Activated CD8-positive, alpha-beta T cell treated with anti-CD3 and anti-CD28 coated beads for 36 hours (primary cell): ENCODE measurements around the gene TXK. TPM values are rescaled to one million over a fixed set of nuclear protein-coding genes. Genes with fewer than 3 reads are reported as not detected.

ENCODE experiments used
- ATAC-seq: fragments of 200-7000 bp; cut with Tn5 transposase; one replicate; pipeline ENCODE4 v1.10.0; 2021; ENCODE audit warnings: mild to moderate bottlenecking, moderate library complexity
- CTCF ChIA-PET: fragments of 350-600 bp; sonication (Branson Sonifier 250); formaldehyde crosslinking; loops from one replicate; lab custom pipeline; 2021; ENCODE audit warnings: antibody characterized with exemption; lab: Charles Lee
- POLR2A ChIA-PET: fragments of 350-600 bp; sonication (Branson Sonifier 250); formaldehyde crosslinking; loops from one replicate; lab custom pipeline; 2021; ENCODE audit warnings: antibody characterized with exemption; lab: Charles Lee
- DNase-seq: peaks from one replicate; pipeline ENCODE4 v3.0.0-alpha.2; 2020
- H3K27ac Mint-ChIP-seq: one replicate; pipeline ENCODE4 v1.8.0; 2021; ENCODE audit warnings: mild to moderate bottlenecking, mixed read lengths
- H3K27me3 Mint-ChIP-seq: one replicate; pipeline ENCODE4 v1.8.0; 2021; ENCODE audit warnings: mixed read lengths
- H3K36me3 Mint-ChIP-seq: one replicate; pipeline ENCODE4 v1.8.0; 2021; ENCODE audit warnings: low read depth, mixed read lengths
- H3K4me1 Mint-ChIP-seq: one replicate; pipeline ENCODE4 v1.8.0; 2021; ENCODE audit warnings: low read depth, mixed read lengths
- H3K4me3 Mint-ChIP-seq: one replicate; pipeline ENCODE4 v1.8.0; 2021; ENCODE audit warnings: mild to moderate bottlenecking, moderate library complexity, mixed read lengths
- H3K9me3 Mint-ChIP-seq: one replicate; pipeline ENCODE4 v1.8.0; 2021; ENCODE audit warnings: mixed read lengths
- CTCF ChIP-seq: fragments of 200-600 bp; IDR thresholded peaks from one replicate; pipeline ENCODE4 v1.8.0; 2022; ENCODE audit warnings: antibody characterized with exemption, mild to moderate bottlenecking
- intact Hi-C: fragments of 100-400 bp; cut with micrococcal nuclease; formaldehyde crosslinking; loops from one replicate; pipeline ENCODE4 v1.10.0; 2022
- total RNA-seq, 2 experiments: library from RNA; stranded (reverse); gene quantifications; one replicate each; pipeline ENCODE4 v1.2.3, GENCODE V29; 2021

The TXK gene
- total RNA-seq, 2 experiments from 2014 or later: 20.6 to 23.5 TPM

- DNase-seq (no peak), ATAC-seq (no peak)
- intact Hi-C loops: loop anchor here (5.0 kb wide), 1 partner anchor 145 kb away; no protein-coding TSS in a partner anchor
- peaks cover 37% of the 10 kb centered on the region for H3K36me3 Mint-ChIP-seq
- H3K4me3 Mint-ChIP-seq: peak overlapping the region; percentile 90
- peaks cover 89% of the 10 kb centered on the region for H3K4me1 Mint-ChIP-seq
- no peak for TF ChIP-seq CTCF
- no peaks in the 10 kb centered on the region for H3K9me3 Mint-ChIP-seq
- POLR2A ChIA-PET: interaction anchor here (0.8 to 6.5 kb wide), 7 partner anchors 9 to 144 kb away, joined by 3 to 49 read pairs (median 3); no protein-coding TSS in a partner anchor
- H3K27me3 Mint-ChIP-seq: no peaks in the 10 kb centered on the region
- CTCF ChIA-PET: interaction anchor here (0.6 to 10.5 kb wide), 15 partner anchors 9 to 419 kb away, joined by 3 to 185 read pairs (median 4); no protein-coding TSS in a partner anchor
- H3K27ac Mint-ChIP-seq: peak overlapping the region; percentile 99
Observed at GRCh38 chr4:48127231-48127630, 6.8 kb downstream of the TXK start.

GRCh38 chr4:48126621-48127020 is 7.4 kb downstream of the TXK start:
- TF ChIP-seq CTCF: no peak
- Mint-ChIP-seq H3K27ac (peak overlapping the region; percentile 99), H3K36me3 (peaks cover 35% of the 10 kb centered on the region), H3K9me3 (no peaks in the 10 kb centered on the region), H3K4me3 (no peak overlapping the region), H3K27me3 (no peaks in the 10 kb centered on the region), H3K4me1 (peaks cover 87% of the 10 kb centered on the region)
- CTCF ChIA-PET: interaction anchor here (1.1 to 10.5 kb wide), 8 partner anchors 8 to 420 kb away, joined by 3 to 185 read pairs (median 10); no protein-coding TSS in a partner anchor
- ATAC-seq (no peak), DNase-seq (no peak)
- POLR2A ChIA-PET: interaction anchor here (0.8 to 6.5 kb wide), 3 partner anchors 13 to 145 kb away, joined by 3 to 49 read pairs (median 3); no protein-coding TSS in a partner anchor
- intact Hi-C loops: loop anchor here (5.0 kb wide), 1 partner anchor 146 kb away; no protein-coding TSS in a partner anchor

- peak; percentile 18 for ATAC-seq
- H3K9me3 Mint-ChIP-seq: no peaks in the 10 kb centered on the region
- DNase-seq: no peak
- intact Hi-C loops: loop anchor here (2.0 to 5.0 kb wide), 2 partner anchors 14 to 147 kb away; no protein-coding TSS in a partner anchor
- ChIA-PET CTCF (interaction anchor here (1.3 to 10.5 kb wide), 5 partner anchors 14 to 150 kb away, joined by 3 to 185 read pairs (median 6); no protein-coding TSS in a partner anchor), POLR2A (interaction anchor here (1.0 to 6.5 kb wide), 5 partner anchors 9 to 27 kb away, joined by 3 to 49 read pairs (median 5); partner anchors contain the start of gene TXK)
- TF ChIP-seq CTCF: no peak
- peak overlapping the region; percentile 99 for H3K27ac Mint-ChIP-seq
- peak overlapping the region; percentile 38 for H3K4me3 Mint-ChIP-seq
- H3K36me3 Mint-ChIP-seq: peaks cover 18% of the 10 kb centered on the region
- H3K27me3 Mint-ChIP-seq: no peaks in the 10 kb centered on the region
- H3K4me1 Mint-ChIP-seq: peaks cover 69% of the 10 kb centered on the region
Observed at GRCh38 chr4:48124870-48125269, 9.2 kb downstream of the TXK start.

- no peak for DNase-seq
- Mint-ChIP-seq H3K4me1 (peaks cover 69% of the 10 kb centered on the region), H3K4me3 (no peak overlapping the region), H3K36me3 (peaks cover 20% of the 10 kb centered on the region), H3K9me3 (no peaks in the 10 kb centered on the region), H3K27me3 (no peaks in the 10 kb centered on the region), H3K27ac (no peak overlapping the region)
- intact Hi-C loops: no loop called here
- ChIA-PET CTCF (interaction anchor here (1.1 to 10.5 kb wide), 5 partner anchors 9 to 188 kb away, joined by 3 to 185 read pairs (median 6); partner anchors contain the start of gene TXK), POLR2A (interaction anchor here (1.4 to 2.4 kb wide), 3 partner anchors 11 to 17 kb away, joined by 3 to 10 read pairs (median 7); partner anchors contain the start of gene TXK)
- no peak for ATAC-seq
- no peak for TF ChIP-seq CTCF
Observed at GRCh38 chr4:48122756-48123155, 11.3 kb downstream of the TXK start.

- DNase-seq (no peak), ATAC-seq (no peak)
- CTCF ChIA-PET: interaction anchor here (5.1 kb wide), 1 partner anchor 13 kb away, joined by 39 read pairs; no protein-coding TSS in a partner anchor
- Mint-ChIP-seq H3K9me3 (no peaks in the 10 kb centered on the region), H3K27ac (no peak overlapping the region), H3K4me1 (peaks cover 67% of the 10 kb centered on the region), H3K4me3 (no peak overlapping the region), H3K36me3 (peaks cover 22% of the 10 kb centered on the region), H3K27me3 (no peaks in the 10 kb centered on the region)
- intact Hi-C loops: no loop called here
- POLR2A ChIA-PET: no interaction called here
- no peak for TF ChIP-seq CTCF
Observed at GRCh38 chr4:48121180-48121579, 12.9 kb downstream of the TXK start.
